GM13976 (cell line): ENCODE measurements around the gene IGF2.

ENCODE experiments used
- DNase-seq: peaks from one replicate; pipeline ENCODE4 v3.0.0; 2012; ENCODE audit warnings: low spot score
- in situ Hi-C: fragments of 300-500 bp; cut with MboI; formaldehyde crosslinking; loops from one replicate; pipeline ENCODE4 v1.12.0; 2022; ENCODE audit warnings: low sequenced_read_pairs, mixed read lengths, inconsistent platforms; ENCODE audit not compliant: unreplicated experiment
- TF ChIP-seq, protein P1 (sequence below): IDR thresholded peaks from 2 replicates; pipeline ENCODE4 v1.5.1; 2012; ENCODE audit warnings: borderline replicate concordance, mild to moderate bottlenecking; ENCODE audit not compliant: insufficient read depth; ENCODE audit errors: extremely low read depth, missing control alignments, control extremely low read depth

IGF2 gene

DNA sequence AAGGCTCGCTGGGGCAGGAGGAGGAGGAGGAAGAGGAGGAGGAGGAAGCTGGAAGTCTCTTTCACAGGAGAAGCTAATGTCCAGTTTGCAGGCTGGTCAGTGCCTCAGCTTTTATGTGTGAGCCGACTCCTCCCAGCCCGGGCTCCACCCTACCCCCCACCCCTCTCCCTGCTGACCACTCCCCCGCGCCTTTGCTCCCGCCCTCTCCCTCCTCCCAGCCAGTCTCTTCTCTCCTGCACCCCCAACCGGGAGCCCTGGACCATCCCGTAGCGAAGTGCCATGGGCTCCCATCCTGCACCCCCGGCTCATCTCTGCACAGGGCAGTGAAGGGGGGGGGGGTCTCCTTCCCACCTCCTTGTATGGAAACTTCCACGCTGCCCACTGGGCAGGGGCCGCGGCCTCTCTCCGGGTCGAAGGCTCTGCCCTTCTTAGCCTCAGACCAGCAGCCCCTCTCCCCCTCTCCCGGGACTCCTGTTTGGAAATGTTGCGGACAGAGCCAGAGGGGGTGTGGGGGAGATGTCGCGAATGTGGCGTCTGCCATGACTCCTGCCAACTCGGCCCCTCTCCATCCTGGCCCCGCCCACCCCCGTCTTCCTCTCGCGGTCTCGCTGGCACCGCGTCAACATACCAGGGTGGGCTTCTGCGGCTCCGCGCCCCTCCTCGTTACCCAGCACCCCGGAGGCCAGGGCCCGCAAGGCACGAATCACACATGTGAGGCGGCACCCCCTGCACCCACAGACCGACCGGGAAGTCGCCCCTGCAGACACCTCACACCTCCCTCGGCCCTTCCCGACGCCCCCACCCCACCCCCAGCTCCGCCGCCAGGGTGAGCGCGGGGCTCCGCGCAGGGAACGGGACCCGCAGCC lies 1.8 kb downstream of the IGF2 start:
- TF ChIP-seq, protein P1, sequence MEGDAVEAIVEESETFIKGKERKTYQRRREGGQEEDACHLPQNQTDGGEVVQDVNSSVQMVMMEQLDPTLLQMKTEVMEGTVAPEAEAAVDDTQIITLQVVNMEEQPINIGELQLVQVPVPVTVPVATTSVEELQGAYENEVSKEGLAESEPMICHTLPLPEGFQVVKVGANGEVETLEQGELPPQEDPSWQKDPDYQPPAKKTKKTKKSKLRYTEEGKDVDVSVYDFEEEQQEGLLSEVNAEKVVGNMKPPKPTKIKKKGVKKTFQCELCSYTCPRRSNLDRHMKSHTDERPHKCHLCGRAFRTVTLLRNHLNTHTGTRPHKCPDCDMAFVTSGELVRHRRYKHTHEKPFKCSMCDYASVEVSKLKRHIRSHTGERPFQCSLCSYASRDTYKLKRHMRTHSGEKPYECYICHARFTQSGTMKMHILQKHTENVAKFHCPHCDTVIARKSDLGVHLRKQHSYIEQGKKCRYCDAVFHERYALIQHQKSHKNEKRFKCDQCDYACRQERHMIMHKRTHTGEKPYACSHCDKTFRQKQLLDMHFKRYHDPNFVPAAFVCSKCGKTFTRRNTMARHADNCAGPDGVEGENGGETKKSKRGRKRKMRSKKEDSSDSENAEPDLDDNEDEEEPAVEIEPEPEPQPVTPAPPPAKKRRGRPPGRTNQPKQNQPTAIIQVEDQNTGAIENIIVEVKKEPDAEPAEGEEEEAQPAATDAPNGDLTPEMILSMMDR: no peak
- in situ Hi-C loops: no loop called here
- DNase-seq: no peak

DNA sequence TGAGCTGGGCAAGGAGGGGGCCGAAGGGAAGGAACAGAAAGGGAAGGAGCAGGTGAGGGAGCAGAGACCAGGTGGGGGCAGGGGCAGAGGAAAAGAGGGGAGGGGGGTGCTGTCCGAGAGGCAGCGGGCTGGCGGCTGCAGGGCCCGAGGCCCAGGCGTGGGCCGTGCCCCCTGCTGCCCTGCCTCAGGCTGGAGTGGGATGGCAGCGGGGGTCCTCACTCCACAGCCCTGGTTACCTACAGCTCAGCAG lies 2.3 kb downstream of the IGF2 start:
- in situ Hi-C loops: no loop called here
- TF ChIP-seq, protein P1: no peak
- no peak for DNase-seq

GRCh38 chr11:2136209-2136951 lies 2.8 kb downstream of the IGF2 start:
- DNase-seq: no peak
- in situ Hi-C loops: no loop called here
- TF ChIP-seq, protein P1: no peak

DNA sequence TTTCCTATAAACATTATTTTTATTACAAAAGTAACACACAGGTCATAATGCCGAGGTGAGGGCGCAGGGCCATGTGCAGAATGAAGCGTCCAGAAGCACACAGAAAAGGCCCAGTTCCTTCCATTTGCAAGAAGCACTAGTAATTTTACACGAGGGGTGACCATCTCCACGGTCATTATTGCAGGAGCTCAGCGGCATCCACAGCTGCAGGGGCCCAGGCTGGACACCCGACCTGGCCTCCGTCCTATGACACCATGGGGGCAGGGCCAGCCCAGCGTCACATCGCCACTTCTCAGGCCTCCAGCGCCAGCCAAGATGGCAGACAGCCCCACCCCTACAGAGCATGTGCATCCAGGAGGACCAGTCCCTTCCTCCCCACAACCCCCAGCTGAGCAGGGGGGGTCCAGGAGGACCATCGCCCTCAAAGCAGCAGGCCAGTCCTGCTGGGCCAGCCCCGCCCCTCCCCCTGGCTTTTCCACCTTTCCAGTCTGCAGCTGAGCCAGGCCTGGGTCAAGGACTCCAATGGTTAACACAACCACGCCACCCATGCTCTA lies 3.5 kb downstream of the IGF2 start:
- TF ChIP-seq, protein P1: no peak
- in situ Hi-C loops: no loop called here
- no peak for DNase-seq

- in situ Hi-C loops: no loop called here
- TF ChIP-seq, protein P1: no peak
- no peak for DNase-seq
These were observed 4.1 kb downstream of the IGF2 start for GRCh38 chr11:2135018-2135569.
